GM12878 (cell line): ENCODE data around the gene EXO1. TPM values are rescaled to one million over a fixed set of nuclear protein-coding genes. Genes with fewer than 3 reads are reported as not detected.

Experiments
- ATF3 ChIP-seq: IDR thresholded peaks from 2 replicates; pipeline ENCODE4 v1.6.1; 2011; ENCODE audit warnings: low read depth, mild to moderate bottlenecking, low read length, moderate library complexity, borderline replicate concordance; ENCODE audit errors: extremely low read depth
- BACH1 ChIP-seq: fragments of 450-650 bp; IDR thresholded peaks from 2 replicates; pipeline ENCODE4 v1.6.1; 2017; ENCODE audit warnings: mild to moderate bottlenecking, borderline replicate concordance
- BCL11A ChIP-seq: IDR thresholded peaks from 2 replicates; pipeline ENCODE4 v1.6.1; 2011; ENCODE audit warnings: low read depth, low read length
- CBX3 ChIP-seq: fragments of 200-600 bp; sonication (generic); IDR thresholded peaks from 2 replicates; pipeline ENCODE4 v1.6.1; 2016; ENCODE audit warnings: low read depth, borderline replicate concordance
- CREM ChIP-seq: IDR thresholded peaks from 2 replicates; pipeline ENCODE4 v1.6.1; 2014; ENCODE audit warnings: antibody characterized with exemption, low read depth
- CTCF ChIP-seq, 3 experiments: IDR thresholded peaks in 2 of 3; conservative IDR thresholded peaks in 1 of 3; 2 replicates each; pipeline ENCODE4 v1.5.1; 2011; ENCODE audit warnings: low read depth in 3 of 3, low read length in 3 of 3, mild to moderate bottlenecking in 3 of 3, control low read depth in 2 of 3, moderate library complexity in 2 of 3, inconsistent platforms in 1 of 3, mixed read lengths in 1 of 3; ENCODE audit not compliant: control insufficient read depth in 2 of 3, insufficient read depth in 1 of 3; ENCODE audit errors: extremely low read depth in 1 of 3
- DPF2 ChIP-seq: fragments of 450-650 bp; IDR thresholded peaks from 2 replicates; pipeline ENCODE4 v1.6.1; 2017; ENCODE audit warnings: mild to moderate bottlenecking
- EP300 ChIP-seq, 2 experiments: fragments of 150-350 bp in 1 of 2; IDR thresholded peaks; 2 replicates each; pipeline ENCODE4 v1.6.1; 2011 to 2012; ENCODE audit warnings: low read depth in 2 of 2, low read length in 2 of 2, borderline replicate concordance in 1 of 2, improper control_type of control experiment in 1 of 2, inconsistent platforms in 1 of 2; ENCODE audit not compliant: control insufficient read depth in 1 of 2
- HDAC2 ChIP-seq: fragments of 200-600 bp; sonication (generic); IDR thresholded peaks from 2 replicates; pipeline ENCODE4 v1.6.1; 2017
- IKZF1 ChIP-seq: fragments of 450-650 bp; conservative IDR thresholded peaks from 2 replicates; pipeline ENCODE4 v1.6.1; 2017; ENCODE audit warnings: antibody characterized with exemption, mild to moderate bottlenecking
- IKZF2 ChIP-seq, 2 experiments: fragments of 450-650 bp; IDR thresholded peaks; 2 replicates each; pipeline ENCODE4 v1.6.1; 2017; ENCODE audit warnings: mild to moderate bottlenecking in 2 of 2, moderate library complexity in 2 of 2
- IRF4 ChIP-seq: IDR thresholded peaks from 2 replicates; pipeline ENCODE4 v1.6.1; 2011; ENCODE audit warnings: low read depth, low read length
- KDM1A ChIP-seq: fragments of 200-600 bp; sonication (generic); IDR thresholded peaks from 2 replicates; pipeline ENCODE4 v1.6.1; 2016; ENCODE audit warnings: borderline replicate concordance
- MEF2A ChIP-seq: IDR thresholded peaks from 2 replicates; pipeline ENCODE4 v1.6.1; 2011; ENCODE audit warnings: low read depth, mild to moderate bottlenecking, low read length, moderate library complexity; ENCODE audit not compliant: insufficient read depth
- MTA2 ChIP-seq: fragments of 450-650 bp; IDR thresholded peaks from 2 replicates; pipeline ENCODE4 v1.6.1; 2016; ENCODE audit warnings: low read depth, mild to moderate bottlenecking, moderate library complexity
- MYB ChIP-seq: fragments of 150-350 bp; IDR thresholded peaks from 2 replicates; pipeline ENCODE4 v1.6.1; 2014; ENCODE audit warnings: mild to moderate bottlenecking, low read depth, low read length, borderline replicate concordance
- NFYA ChIP-seq: IDR thresholded peaks from 2 replicates; pipeline ENCODE4 v1.6.1; 2011; ENCODE audit warnings: low read depth, mild to moderate bottlenecking, low read length, improper control_type of control experiment, borderline replicate concordance
- SMAD5 ChIP-seq: IDR thresholded peaks from 2 replicates; pipeline ENCODE4 v1.6.1; 2016; ENCODE audit warnings: antibody characterized with exemption, low read depth
- SPI1 ChIP-seq: IDR thresholded peaks from 2 replicates; pipeline ENCODE4 v1.6.1; 2011; ENCODE audit warnings: low read depth, mild to moderate bottlenecking, low read length, moderate library complexity, borderline replicate concordance; ENCODE audit not compliant: insufficient read depth
- SREBF2 ChIP-seq: IDR thresholded peaks from 2 replicates; pipeline ENCODE4 v1.6.1; 2012; ENCODE audit warnings: mild to moderate bottlenecking, low read length
- SUZ12 ChIP-seq: fragments of 200-600 bp; sonication (generic); IDR thresholded peaks from one replicate; pipeline ENCODE4 v1.6.1; 2018; ENCODE audit warnings: antibody characterized with exemption, mild to moderate bottlenecking; ENCODE audit not compliant: unreplicated experiment
- YY1 ChIP-seq: IDR thresholded peaks from 2 replicates; pipeline ENCODE4 v1.6.1; 2011; ENCODE audit warnings: low read depth, mild to moderate bottlenecking, low read length
- polyA plus RNA-seq, 11 experiments: library from polyadenylated mRNA; depleted of rRNA in 4 of 11; unstranded in 6 of 11; stranded (reverse) in 5 of 11; fragments of >200 nt; fragmentation: Nextera tagmentation in 4 of 11; fragmentation: Illumina TruSeq in 1 of 11; extraction: Ambion mirVana in 4 of 11; extraction: Trizol in 1 of 11; gene quantifications; 1 replicate in 1 of 11; 2 replicates in 10 of 11; pipeline versions ENCODE4 v1.2.1 to v1.2.3, GENCODE V29; 2011 to 2016; ENCODE audit warnings: inconsistent platforms in 2 of 11, missing spikeins in 2 of 11, low read depth in 1 of 11
- total RNA-seq, 4 experiments: library from RNA; depleted of rRNA in 3 of 4; stranded (reverse); fragments of >200 nt in 3 of 4; fragmentation: Illumina TruSeq in 1 of 4; extraction: Trizol in 1 of 4; gene quantifications; 2 replicates each; pipeline versions ENCODE4 v1.2.1 to v1.2.3, GENCODE V29; 2013 to 2021
- TF ChIP-seq, protein P1 (sequence below): fragments of 450-650 bp; IDR thresholded peaks from 2 replicates; pipeline ENCODE4 v1.6.1; 2017; ENCODE audit warnings: antibody characterized with exemption, mild to moderate bottlenecking, moderate library complexity
- TF ChIP-seq, protein P2 (sequence below): IDR thresholded peaks from 2 replicates; pipeline ENCODE4 v1.6.1; 2011; ENCODE audit warnings: borderline replicate concordance, low read depth, mild to moderate bottlenecking, moderate library complexity, low read length; ENCODE audit not compliant: insufficient read depth, poor library complexity, severe bottlenecking

Gene EXO1
- total and polyA plus RNA-seq, 10 of the 15 experiments (the other 5 are each of a cell fraction or from before 2014, with no cell fraction given), result 8.7 to 43.4 (median 30.6) TPM

DNA sequence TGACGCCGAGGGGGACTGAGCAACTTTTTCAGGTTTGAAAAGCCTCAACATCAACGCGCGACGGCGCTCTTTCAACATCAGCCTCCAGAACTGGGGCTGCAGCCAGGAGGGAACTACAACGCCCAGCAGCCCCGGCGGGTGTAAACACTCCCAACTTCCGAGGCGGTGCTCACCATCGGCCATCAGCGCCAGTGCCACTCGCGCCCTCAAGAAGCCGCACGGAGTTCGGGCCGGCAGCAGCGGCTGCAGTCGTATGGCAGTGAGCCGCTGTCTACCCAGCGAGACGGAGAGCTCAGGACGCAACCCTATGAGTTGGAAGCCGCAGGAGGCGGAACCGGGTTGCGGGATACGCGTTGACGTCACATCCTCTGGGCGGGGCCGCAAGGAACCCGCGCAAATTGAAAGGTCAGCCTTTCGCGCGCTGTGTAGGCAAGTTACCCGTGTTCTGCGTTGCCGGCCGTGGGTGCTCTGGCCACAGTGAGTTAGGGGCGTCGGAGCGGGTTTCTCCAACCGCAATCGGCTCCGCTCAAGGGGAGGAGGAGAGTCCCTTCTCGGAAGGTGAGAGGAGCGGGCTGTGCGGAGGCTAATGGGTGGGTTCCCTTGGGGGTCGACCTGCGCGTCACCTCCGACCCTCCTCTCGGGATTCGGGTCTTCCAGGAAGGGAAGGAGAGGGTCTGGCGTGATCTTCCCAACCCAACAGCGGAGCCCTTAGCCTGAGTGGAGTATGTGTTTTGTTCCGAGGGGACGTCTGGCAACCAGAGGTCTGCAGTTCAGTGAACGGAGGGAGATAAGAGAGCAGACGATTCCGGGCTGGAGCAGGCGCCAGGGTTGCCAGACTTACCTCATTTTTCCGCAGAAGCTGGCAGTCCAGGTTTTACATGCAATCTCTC, at the start of gene EXO1 (continued):
- peak; percentile 54; the same call in 1 of the 2 replicates for TF ChIP-seq ATF3
- TF ChIP-seq HDAC2, result peak; percentile 87; the same call in 1 of the 2 replicates
- TF ChIP-seq MEF2A, result no peak
- no peak for TF ChIP-seq MYB
- TF ChIP-seq BACH1, result no peak
- no peak for TF ChIP-seq NFYA
- peak; percentile 95 for TF ChIP-seq CREM
- peak; percentile 93 for TF ChIP-seq IKZF1
- no peak for TF ChIP-seq SREBF2
- peak; percentile 55 to 65 (median 57) for TF ChIP-seq CTCF (IDR thresholded peaks at IDR 0.05 in 2 of 3, conservative IDR thresholded peaks at IDR 0.05 in 1 of 3; ENCODE audit: control insufficient read depth in 2 of 3, extremely low read depth in 1 of 3, insufficient read depth in 1 of 3, low read depth in 3 of 3, low read length in 3 of 3)
- TF ChIP-seq SUZ12, result no peak
- peak; percentile 59; the same call in 1 of the 2 replicates for TF ChIP-seq SMAD5
- TF ChIP-seq IKZF2 (IDR thresholded peaks at IDR 0.05), result no peak
- no peak for TF ChIP-seq BCL11A
- TF ChIP-seq CBX3, result no peak
- TF ChIP-seq SPI1, result no peak
- peak; percentile 89 for TF ChIP-seq YY1
- TF ChIP-seq DPF2, result peak; percentile 35; the same call in 1 of the 2 replicates
- no peak for TF ChIP-seq EP300 (IDR thresholded peaks at IDR 0.05; ENCODE audit: borderline replicate concordance in 1 of 2, control insufficient read depth in 1 of 2, low read depth in 2 of 2, low read length in 2 of 2)
- TF ChIP-seq IRF4, result peak; percentile 42; the same call in 1 of the 2 replicates
- TF ChIP-seq, protein P1, sequence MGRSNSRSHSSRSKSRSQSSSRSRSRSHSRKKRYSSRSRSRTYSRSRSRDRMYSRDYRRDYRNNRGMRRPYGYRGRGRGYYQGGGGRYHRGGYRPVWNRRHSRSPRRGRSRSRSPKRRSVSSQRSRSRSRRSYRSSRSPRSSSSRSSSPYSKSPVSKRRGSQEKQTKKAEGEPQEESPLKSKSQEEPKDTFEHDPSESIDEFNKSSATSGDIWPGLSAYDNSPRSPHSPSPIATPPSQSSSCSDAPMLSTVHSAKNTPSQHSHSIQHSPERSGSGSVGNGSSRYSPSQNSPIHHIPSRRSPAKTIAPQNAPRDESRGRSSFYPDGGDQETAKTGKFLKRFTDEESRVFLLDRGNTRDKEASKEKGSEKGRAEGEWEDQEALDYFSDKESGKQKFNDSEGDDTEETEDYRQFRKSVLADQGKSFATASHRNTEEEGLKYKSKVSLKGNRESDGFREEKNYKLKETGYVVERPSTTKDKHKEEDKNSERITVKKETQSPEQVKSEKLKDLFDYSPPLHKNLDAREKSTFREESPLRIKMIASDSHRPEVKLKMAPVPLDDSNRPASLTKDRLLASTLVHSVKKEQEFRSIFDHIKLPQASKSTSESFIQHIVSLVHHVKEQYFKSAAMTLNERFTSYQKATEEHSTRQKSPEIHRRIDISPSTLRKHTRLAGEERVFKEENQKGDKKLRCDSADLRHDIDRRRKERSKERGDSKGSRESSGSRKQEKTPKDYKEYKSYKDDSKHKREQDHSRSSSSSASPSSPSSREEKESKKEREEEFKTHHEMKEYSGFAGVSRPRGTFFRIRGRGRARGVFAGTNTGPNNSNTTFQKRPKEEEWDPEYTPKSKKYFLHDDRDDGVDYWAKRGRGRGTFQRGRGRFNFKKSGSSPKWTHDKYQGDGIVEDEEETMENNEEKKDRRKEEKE, result no peak
- no peak for TF ChIP-seq MTA2
- no peak for TF ChIP-seq KDM1A
- TF ChIP-seq, protein P2, sequence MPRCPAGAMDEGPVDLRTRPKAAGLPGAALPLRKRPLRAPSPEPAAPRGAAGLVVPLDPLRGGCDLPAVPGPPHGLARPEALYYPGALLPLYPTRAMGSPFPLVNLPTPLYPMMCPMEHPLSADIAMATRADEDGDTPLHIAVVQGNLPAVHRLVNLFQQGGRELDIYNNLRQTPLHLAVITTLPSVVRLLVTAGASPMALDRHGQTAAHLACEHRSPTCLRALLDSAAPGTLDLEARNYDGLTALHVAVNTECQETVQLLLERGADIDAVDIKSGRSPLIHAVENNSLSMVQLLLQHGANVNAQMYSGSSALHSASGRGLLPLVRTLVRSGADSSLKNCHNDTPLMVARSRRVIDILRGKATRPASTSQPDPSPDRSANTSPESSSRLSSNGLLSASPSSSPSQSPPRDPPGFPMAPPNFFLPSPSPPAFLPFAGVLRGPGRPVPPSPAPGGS, result no peak
